NCI-H2081 treated with DMSO at 0.1 percent for 48 hours (cell line): ENCODE measurements around the gene MTHFD2L.
"Not testable (repeated sequence)": the region's sequence is repeated elsewhere in the genome, so short reads cannot be mapped to it uniquely, and the experiment has no call there.

Experiments
- DNase-seq: peaks from one replicate; lab custom pipeline; 2025; lab: John Stamatoyannopoulos, UW

The MTHFD2L gene

DNA sequence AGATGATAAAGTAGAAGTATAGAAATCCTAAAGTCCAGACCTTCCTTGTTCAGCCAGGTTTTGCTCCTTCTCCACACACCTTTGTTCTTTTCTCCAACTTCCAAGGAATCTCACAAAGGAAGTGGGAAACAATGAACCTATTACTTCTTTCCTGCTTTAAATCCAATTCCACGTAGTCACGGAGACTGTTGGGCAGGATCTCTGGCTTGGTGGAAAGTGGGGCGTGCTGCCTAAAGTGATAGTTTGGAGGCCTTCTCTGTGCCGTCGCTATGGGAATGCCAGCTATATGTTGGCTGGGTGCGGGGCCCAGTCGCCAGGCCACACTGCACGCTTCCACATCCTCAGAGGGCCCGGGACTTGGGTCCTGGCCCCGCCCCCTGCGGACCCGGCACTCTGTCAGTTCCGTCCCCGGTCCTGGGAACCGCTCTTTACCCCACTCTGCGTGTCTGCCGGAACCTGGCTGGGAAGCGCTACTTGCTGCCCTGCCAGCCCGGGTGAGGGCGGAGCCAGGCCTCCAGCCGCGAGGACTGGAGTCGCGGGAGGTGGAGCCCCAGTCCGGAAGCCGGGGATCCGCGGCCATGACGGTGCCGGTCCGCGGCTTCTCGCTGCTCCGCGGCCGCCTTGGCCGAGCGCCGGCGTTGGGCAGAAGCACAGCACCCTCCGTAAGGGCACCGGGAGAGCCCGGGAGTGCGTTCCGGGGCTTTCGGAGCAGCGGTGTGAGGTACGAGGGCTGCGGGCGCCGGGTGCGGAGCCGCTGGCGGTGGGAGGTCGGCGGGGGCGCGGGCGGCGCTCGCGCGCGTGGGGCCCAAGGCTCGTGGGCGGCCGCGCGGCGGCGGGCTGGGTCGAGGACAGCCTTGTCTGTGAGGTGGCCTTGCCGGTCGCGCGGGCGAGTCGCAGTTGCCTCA, at the start of gene MTHFD2L:
Gene MTHFD2L (plus strand): TSS at position 558 of the 905 bp plus-strand sequence. CDS start 21 bp downstream, at position 579.
- peak; percentile 45 for DNase-seq

GRCh38 chr4:74108457-74109115, 49.3 kb upstream of the MTHFD2L start:
- no peak for DNase-seq

GRCh38 chr4:74109116-74109869, 48.6 kb upstream of the MTHFD2L start:
- DNase-seq, result no peak

GRCh38 chr4:74109870-74110605, 47.9 kb upstream of the MTHFD2L start:
- no peak for DNase-seq

DNA sequence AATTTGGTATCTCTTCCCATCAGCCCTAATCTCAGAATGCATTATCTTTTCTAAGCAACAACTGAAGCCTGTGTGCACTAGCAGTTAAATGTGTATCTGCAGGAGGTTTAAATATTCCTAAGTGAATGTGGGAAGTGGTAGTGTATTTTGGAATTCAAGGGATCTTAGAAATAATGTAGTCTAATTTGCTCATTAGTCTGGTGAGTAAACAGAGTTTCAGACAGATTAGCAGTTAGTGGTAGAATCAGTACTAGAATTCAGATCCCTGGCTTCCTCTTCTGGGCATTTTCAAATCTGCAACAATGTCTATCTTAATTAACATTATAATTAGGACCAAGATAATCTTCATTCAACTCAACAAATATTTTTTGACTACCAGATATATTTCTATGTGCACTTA, 47.2 kb upstream of the MTHFD2L start:
- DNase-seq, result no peak

- DNase-seq, result no peak
These were observed 46.5 kb upstream of the MTHFD2L start for GRCh38 chr4:74111306-74111975.

GRCh38 chr4:74111990-74112389, 45.9 kb upstream of the MTHFD2L start:
- no peak for DNase-seq

- no peak for DNase-seq
These were observed 45.4 kb upstream of the MTHFD2L start for GRCh38 chr4:74112399-74113105.

GRCh38 chr4:74114234-74114633, 43.7 kb upstream of the MTHFD2L start:
- DNase-seq, result no peak

DNA sequence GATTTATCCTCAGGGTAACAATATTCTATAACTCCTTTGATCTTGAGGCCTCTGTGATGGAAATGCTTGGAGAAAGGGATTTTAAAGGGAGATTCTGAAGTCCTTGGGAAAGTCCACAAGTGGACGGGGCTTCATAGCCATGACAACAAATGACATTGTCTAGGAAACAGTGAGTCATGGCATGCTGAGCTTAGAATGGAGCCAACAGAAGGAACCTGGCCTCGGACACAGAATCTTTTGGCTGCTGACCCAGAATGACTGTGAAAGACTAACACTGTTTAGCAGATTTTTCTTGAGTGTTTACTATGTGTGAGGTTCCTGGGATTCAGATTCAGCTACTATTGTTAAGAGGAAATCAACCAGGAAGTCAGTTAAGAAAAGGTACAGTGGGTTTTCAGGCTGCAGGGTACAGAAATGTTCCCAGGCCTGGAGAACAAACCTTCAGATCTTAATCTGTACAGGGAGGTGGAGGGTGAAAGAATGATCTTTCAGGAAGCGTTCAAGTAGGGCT, 40.8 kb upstream of the MTHFD2L start:
- DNase-seq, result no peak

- no peak for DNase-seq
These were observed 39.1 kb upstream of the MTHFD2L start for GRCh38 chr4:74118600-74119338.

DNA sequence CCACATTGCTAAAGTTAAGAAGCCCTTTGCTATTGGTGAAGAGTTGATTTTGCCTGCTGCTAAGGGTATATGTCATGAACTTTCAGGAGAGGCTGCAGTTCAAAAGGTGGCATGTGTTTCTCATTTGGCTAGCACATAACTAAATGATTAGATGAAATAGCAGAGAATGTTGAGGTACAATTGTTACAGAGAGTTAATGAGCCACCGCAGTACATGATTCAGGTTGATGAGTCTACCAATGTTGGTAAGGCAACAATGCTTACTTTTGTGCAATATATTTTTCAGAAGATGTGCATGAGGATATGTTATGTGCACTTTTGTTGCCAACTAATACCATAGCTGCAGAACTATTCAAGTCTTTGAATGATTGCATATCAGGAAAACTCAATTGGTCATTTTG, 37.8 kb upstream of the MTHFD2L start:
- DNase-seq, result no peak

GRCh38 chr4:74121643-74122579, 36.0 kb upstream of the MTHFD2L start:
- DNase-seq, result no peak

GRCh38 chr4:74123065-74123728, 34.7 kb upstream of the MTHFD2L start:
- no peak for DNase-seq

- DNase-seq, result no peak
These were observed 32.9 kb upstream of the MTHFD2L start for GRCh38 chr4:74125029-74125428.

GRCh38 chr4:74127745-74128144, 30.2 kb upstream of the MTHFD2L start:
- no peak for DNase-seq

DNA sequence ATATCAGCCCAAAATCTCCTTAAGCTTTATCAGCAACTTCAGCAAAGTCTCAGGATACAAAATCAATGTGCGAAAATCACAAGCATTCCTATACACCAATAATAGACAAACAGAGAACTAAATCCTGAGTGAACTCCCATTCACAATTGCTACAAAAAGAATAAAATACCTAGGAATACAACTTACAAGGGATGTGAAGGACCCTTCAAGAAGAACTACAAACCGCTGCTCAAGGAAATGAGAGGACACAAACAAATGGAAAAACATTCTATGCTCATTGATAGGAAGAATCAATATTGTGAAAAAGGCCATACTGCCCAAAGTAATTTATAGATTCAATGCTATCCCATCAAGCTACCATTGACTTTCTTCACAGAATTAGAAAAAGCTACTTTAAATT, 27.1 kb upstream of the MTHFD2L start:
- not testable (repeated sequence) for DNase-seq

DNA sequence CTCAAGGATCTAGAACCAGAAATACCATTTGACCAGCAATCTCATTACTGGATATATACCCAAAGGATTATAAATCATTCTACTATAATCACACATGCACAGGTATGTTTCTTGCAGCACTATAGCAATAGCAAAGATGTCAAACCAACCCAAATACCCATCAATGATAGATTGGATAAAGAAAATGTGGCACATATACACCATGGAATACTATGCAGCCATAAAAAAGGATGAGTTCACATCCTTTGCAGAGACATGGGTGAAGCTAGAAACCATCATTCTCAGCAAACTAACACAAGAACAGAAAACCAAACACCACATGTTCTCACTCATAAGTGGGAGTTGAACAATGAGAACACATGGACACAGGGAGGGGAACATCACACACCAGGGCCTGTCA, 25.7 kb upstream of the MTHFD2L start:
- DNase-seq, result not testable (repeated sequence)
